Testis (tissue), 2 donors: ENCODE results near the gene SERP2.

Source experiments
- CTCF ChIP-seq, 3 experiments: fragments of 450-650 bp in 2 of 3; fragments of 200-600 bp in 1 of 3; sonication (generic) in 1 of 3; IDR thresholded peaks; one replicate each; pipeline ENCODE4 v1.5.1; 2016 to 2019; ENCODE audit warnings: antibody characterized with exemption in 3 of 3, mild to moderate bottlenecking in 2 of 3, moderate library complexity in 1 of 3
- POLR2A ChIP-seq: fragments of 450-650 bp; IDR thresholded peaks from one replicate; pipeline ENCODE4 v1.6.1; 2017; ENCODE audit warnings: antibody characterized with exemption, mild to moderate bottlenecking, moderate library complexity

- TF ChIP-seq CTCF (IDR thresholded peaks at IDR 0.05) (no peak), POLR2A (no peak)
These were observed 13.6 kb upstream of the SERP2 start for GRCh38 chr13:44359983-44360375.
